Stimulated activated CD4-positive, alpha-beta T cell treated with anti-CD3 and anti-CD28 coated beads, Interleukin-2, amount 100 ng/mL, for 4 hours (primary cell): Measurements from ENCODE around the gene SLC6A15.

Source experiments
- DNase-seq: peaks from one replicate; pipeline ENCODE4 v3.0.0-alpha.2; 2020; ENCODE audit warnings: low read depth

Gene SLC6A15

GRCh38 chr12:84912198-84913128 lies at the start of gene SLC6A15:
TSS of gene SLC6A15 (minus strand) at chr12:84912799. CDS start at chr12:84892120, 20,679 bp downstream.
- DNase-seq = no peak

- no peak for DNase-seq
Measured at GRCh38 chr12:84960918-84961317, 48.3 kb upstream of the SLC6A15 start.

GRCh38 chr12:84955298-84955697 lies 42.7 kb upstream of the SLC6A15 start:
- DNase-seq = no peak

DNA sequence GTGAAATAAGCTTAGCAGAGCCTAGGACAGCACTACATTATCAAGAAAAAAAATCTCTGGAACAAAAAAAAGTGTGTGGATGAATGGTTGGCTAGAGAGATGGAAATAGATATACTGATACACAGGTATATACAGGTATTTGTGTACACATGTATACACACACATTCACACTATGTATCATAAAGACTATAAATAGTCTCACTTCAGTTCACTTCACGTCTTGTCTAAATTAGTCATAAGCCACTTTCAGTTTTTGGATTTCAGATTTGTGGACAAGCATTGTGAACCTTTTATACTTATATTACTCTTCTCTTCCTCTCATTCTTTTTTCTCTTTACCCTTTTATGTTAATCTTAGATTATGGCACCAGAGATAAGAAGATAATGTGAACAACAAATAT lies 41.8 kb upstream of the SLC6A15 start:
- no peak for DNase-seq

DNA sequence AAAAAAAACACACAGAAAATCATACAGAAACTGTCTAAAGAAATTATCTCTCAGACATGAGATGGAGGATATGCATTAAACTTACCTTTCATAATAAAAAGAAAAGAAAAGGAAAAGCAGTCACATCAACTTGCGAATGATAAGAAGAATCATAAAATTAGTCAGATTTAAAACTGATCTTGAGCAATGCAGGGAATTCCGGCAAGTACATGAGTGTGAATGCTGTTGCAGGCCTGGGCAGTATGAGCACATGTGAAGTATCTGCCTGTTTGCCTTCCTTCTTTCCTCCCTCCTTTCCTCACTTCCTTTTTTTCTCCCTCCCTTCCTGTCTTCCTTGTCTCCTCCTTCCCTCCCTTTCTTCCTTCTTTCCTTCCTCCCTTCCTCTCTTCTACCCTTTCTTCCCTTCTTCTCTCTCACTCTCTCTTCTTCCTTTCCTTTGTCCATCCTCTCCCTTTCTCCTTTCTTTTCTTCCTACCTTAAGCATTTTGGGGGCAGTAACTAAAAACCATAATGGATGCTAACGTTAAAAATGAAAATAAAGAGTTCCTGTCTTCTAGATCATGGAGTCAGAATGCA lies 38.5 kb upstream of the SLC6A15 start:
- DNase-seq = no peak

DNA sequence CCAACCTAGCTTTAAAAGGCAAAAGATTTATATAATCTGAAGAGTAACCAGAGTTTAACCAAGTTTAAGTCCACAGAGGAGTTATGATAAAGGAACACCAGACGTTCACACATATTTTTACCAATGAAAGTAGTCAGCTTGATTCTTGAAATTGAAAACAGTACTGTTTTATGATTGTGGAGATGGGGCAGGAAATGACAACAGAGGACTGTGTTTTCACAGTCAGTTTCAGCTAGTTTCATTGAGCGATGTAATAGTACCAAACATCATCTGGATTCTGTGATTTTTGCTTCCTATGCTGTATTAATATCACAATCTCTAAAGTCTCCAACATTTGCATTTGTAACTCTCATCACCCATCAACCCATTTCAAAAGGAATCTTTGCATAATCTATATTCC lies 34.2 kb upstream of the SLC6A15 start:
- DNase-seq = no peak

DNA sequence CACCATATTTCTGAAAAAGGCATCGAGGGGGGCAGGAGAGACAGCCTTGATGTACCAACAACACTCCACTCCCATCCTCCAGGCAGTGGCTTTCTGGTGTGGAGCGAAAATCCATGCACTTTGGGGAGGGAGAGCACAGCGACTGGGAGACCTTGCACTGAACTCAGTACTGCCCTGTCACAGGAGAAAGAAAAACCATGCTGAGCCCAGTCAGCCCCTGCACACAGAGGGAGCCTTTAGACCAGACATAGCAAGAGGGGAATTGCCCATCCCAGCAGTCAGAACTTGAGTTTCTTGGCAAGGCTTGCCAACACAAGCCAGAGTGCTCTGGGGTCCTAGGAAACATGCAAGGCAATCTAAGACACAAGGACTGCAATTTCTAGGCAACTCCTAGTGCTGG lies 24.8 kb upstream of the SLC6A15 start:
- no peak for DNase-seq

DNA sequence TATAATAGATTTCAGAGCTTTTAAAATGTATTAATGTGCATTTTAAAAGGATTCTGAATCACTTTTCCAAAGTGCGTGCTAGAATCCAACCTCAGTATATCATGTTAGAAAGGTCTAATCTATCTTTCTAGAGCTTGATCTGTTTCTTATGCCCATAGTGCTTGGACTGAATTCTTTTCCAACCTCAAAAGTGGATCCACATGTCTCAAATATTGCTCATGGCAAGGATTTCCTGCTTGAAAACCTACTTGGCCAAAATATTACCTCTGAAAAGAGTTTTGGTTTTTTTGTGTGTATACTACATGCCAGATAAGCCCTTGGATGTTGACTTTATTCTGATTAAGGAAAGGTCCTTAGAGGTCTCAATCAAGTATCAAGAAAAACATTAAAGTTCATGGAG lies 16.9 kb upstream of the SLC6A15 start:
- DNase-seq = no peak

- no peak for DNase-seq
Measured at GRCh38 chr12:84924981-84925380, 12.4 kb upstream of the SLC6A15 start.

GRCh38 chr12:84922693-84923092 lies 10.1 kb upstream of the SLC6A15 start:
- DNase-seq = no peak

GRCh38 chr12:84920331-84920730 lies 7.7 kb upstream of the SLC6A15 start:
- DNase-seq = no peak

DNA sequence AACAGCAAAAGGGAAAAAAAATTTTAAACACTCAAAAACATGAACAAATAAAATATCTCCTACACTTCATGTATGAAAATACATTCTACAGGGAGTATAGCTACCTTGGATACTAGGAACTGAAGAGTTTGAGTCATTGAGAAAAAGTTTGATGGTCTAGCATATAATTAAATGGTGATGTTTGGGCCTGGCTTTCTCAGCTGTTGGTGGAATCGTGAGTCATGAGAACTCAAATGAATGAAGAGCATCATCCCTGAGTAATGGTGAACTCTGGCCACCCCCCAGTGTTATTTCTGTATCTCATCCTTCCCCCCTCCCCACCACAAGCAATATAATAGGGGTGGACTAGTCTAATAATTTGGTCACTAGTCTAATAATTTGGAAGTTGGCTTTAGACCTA lies 6.7 kb upstream of the SLC6A15 start:
- no peak for DNase-seq

- DNase-seq = no peak
Measured at GRCh38 chr12:84913129-84913515, 523 bp upstream of the SLC6A15 start.

DNA sequence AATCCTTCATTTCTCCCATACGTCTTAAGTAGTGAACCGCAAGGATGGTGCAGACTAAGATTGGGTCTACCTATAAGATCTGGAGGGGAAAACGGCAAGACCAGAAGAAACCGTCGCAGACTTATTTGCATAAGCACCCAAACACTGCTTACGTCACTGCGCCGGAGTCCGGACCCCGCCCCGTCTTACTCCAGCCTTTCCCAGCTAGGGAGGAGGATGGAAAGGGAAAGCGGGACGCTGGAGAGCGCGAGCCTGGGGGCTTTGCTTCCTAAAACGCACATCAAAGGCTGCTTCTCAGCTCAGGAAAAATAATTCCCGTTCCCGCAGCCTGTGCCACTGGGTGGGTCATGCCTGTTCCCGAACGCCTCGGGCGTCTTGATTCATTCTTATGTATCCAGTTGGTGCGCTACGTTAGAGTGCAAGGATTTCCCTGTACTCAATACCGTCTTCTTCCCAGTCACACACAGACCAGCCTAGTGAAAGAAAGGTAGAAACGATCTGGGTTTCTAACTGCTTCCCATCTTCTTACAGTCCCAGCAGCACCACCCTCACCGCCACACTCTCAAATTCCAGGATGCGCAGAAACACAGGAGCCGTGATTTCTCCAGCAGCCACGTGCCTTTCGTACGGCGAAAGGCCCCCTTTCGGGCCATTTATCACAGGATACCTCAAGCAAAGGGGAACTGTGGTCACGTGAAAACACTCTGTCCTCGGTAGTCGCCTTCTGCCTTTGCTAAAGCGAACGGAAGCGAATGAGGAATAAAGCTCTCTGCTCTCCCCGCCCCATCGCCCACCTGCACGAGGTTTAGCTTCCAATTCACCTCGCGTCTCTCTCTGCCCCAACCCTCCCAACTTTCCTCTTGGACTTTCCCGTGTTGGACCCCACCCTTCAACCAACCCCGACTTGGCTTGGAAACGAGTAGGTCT lies 1.1 kb downstream of the SLC6A15 start:
- no peak for DNase-seq

DNA sequence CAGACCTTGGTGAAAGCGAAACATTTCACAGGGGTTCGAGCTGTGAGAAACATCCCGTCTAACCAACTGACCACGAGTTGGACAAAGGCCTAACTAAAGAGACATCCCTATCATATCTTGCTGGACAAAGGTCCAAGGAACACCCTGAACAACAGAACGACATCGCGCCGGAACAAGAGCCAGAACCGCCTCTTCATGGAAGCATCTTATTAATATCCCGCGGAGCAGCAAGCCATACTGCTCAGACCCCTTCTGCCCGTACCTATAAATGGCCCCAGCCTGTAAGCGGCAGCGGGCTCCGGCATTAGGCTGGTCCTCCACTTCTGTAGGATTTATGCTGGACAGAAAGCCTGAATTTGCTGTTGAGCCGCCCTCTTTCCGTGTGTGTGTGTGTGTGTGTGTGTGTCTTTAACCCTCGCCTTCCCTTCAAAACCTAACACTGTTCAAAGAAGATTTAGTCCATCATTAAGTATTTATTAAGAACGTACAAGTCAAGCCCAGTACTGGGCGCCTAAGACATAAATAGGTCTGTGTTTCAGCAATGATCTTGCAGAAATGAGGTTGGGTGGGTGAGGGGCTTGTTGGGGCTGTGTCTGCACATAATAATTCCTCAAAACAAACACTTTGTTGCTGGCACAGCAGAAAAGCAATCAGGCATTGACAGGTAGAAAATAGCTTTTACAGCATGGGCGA lies 1.9 kb downstream of the SLC6A15 start:
- DNase-seq = no peak

- no peak for DNase-seq
Measured at GRCh38 chr12:84904051-84904450, 8.5 kb downstream of the SLC6A15 start.

DNA sequence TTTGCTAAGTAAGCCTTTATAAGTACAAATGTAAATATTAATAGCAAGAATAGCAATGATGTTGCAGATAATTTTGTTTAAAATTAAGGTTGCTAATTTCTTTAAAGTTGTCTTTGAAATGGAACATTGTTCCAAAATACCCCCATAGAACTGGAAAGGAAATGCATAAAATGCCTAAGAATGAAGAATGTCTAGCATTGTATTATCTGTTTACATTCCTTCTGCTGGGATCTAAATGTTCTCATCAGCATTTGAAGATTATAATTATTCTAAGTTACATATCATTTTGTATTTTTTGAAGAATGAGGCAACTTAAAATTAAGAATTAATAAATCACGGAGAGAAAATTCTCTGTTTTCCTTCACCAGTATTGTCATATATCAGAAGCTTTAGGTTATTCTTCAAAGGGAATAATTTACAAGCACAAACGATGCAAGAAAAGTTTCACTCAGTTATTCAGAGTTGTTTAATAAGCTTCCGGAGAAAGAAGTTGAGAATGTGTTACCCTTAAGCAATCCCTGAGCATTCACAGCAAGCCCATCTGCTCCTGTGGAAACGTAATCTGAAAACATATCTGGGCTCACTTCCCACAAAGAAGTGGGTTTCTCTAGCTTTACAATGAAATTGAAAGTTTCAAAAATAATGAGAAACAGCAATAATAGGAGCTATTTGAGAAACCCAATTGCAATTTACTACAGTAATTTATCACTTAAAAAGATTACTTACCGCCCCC lies 21.3 kb downstream of the SLC6A15 start:
- no peak for DNase-seq

- no peak for DNase-seq
Measured at GRCh38 chr12:84889818-84890217, 22.8 kb downstream of the SLC6A15 start.

- DNase-seq = no peak
Measured at GRCh38 chr12:84888861-84889260, 23.7 kb downstream of the SLC6A15 start.

- DNase-seq = no peak
Measured at GRCh38 chr12:84877340-84877739, 35.3 kb downstream of the SLC6A15 start.

DNA sequence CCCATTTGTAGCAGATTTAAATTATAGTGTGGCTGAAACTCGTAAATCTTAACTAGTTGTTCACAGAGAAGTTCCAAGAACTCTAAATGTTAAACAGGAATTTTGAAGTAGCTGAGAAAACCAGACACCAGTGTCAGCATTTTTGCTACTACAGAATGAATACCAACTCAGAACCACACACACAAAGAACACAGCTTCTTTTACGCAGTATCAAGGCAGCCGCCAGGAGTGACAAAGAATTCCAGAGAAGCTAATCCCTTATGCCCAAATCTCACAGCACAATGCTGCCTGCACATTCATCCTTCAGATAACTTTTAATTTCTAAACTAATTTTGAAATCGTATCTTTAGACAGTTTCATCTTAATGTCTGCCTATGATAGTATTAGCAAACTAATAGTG lies 37.4 kb downstream of the SLC6A15 start:
- DNase-seq = no peak
